K562 (cell line): ENCODE data around the gene MAN1A1. TPM values are rescaled to one million over a fixed set of nuclear protein-coding genes. Genes with fewer than 3 reads are reported as not detected.

Source experiments
- CREB1 ChIP-seq, 2 experiments: sonication (generic) in 1 of 2; formaldehyde crosslinking in 1 of 2; IDR thresholded peaks; 2 replicates each; pipeline versions ENCODE4 v1.6.1 to v1.8.0; 2012 to 2022; ENCODE audit warnings: inconsistent platforms in 1 of 2, mild to moderate bottlenecking in 1 of 2, missing genetic modification reagents in 1 of 2, moderate library complexity in 1 of 2
- CREM ChIP-seq: IDR thresholded peaks from 2 replicates; pipeline ENCODE4 v1.6.1; 2014; ENCODE audit warnings: antibody characterized with exemption, low read depth
- EP300 ChIP-seq: IDR thresholded peaks from 2 replicates; pipeline ENCODE4 v1.6.1; 2012; ENCODE audit warnings: low read length, improper control_type of control experiment
- ESRRB ChIP-seq: fragments of 250-450 bp; sonication (Bioruptor Pico); IDR thresholded peaks from 2 replicates; pipeline ENCODE4 v1.5.0; 2020; ENCODE audit warnings: mild to moderate bottlenecking, moderate library complexity, borderline replicate concordance
- FOXP1 ChIP-seq: sonication (generic); formaldehyde crosslinking; IDR thresholded peaks from 2 replicates; pipeline ENCODE4 v1.8.0; 2022; ENCODE audit warnings: mild to moderate bottlenecking, missing genetic modification reagents
- KAT8 ChIP-seq: fragments of 450-650 bp; IDR thresholded peaks from 2 replicates; pipeline ENCODE4 v1.6.1; 2016; ENCODE audit warnings: low read depth, mild to moderate bottlenecking
- MED1 ChIP-seq: sonication (generic); formaldehyde crosslinking; IDR thresholded peaks from 2 replicates; pipeline ENCODE4 v1.8.1; 2023; ENCODE audit warnings: missing genetic modification reagents, borderline replicate concordance
- NCOR1 ChIP-seq: fragments of 450-650 bp; IDR thresholded peaks from 2 replicates; pipeline ENCODE4 v1.6.1; 2016; ENCODE audit warnings: mild to moderate bottlenecking, moderate library complexity
- POLR2AphosphoS2 ChIP-seq: IDR thresholded peaks from 2 replicates; pipeline ENCODE4 v1.6.1; 2012; ENCODE audit warnings: low read length, improper control_type of control experiment
- PRPF4 ChIP-seq: fragments of 200-400 bp; formaldehyde crosslinking; IDR thresholded peaks from one replicate; pipeline ENCODE4 v1.6.1; 2017; ENCODE audit warnings: low read length, low read depth, mild to moderate bottlenecking; ENCODE audit not compliant: insufficient read depth, poor library complexity, severe bottlenecking
- TCF7L2 ChIP-seq: fragments of 150-350 bp; IDR thresholded peaks from 2 replicates; pipeline ENCODE4 v1.6.1; 2016; ENCODE audit warnings: low read depth, mild to moderate bottlenecking, low read length, moderate library complexity
- ZBTB7A ChIP-seq: IDR thresholded peaks from 2 replicates; pipeline ENCODE4 v1.6.1; 2011; ENCODE audit warnings: low read depth, mild to moderate bottlenecking, low read length, moderate library complexity, borderline replicate concordance; ENCODE audit not compliant: control insufficient read depth
- ZNF354B ChIP-seq: fragments of 250-450 bp; sonication (Bioruptor Pico); IDR thresholded peaks from 2 replicates; pipeline ENCODE4 v1.4.0; 2020
- ZNF445 ChIP-seq: fragments of 250-450 bp; sonication (Bioruptor Pico); IDR thresholded peaks from 2 replicates; pipeline ENCODE4 v1.4.0; 2020; ENCODE audit warnings: low read depth, mild to moderate bottlenecking, moderate library complexity
- ZNF507 ChIP-seq: conservative IDR thresholded peaks from 2 replicates; pipeline ENCODE4 v1.6.1; 2017; ENCODE audit warnings: missing genetic modification characterization, missing compliant biosample characterization
- ZNF77 ChIP-seq: fragments of 250-450 bp; sonication (Bioruptor Pico); IDR thresholded peaks from 2 replicates; pipeline ENCODE4 v1.5.0; 2020
- polyA plus RNA-seq, 8 experiments: library from polyadenylated mRNA; depleted of rRNA in 4 of 8; stranded (reverse) in 5 of 8; unstranded in 3 of 8; fragments of >200 nt; fragmentation: Nextera tagmentation in 2 of 8; fragmentation: Illumina TruSeq in 1 of 8; extraction: Ambion mirVana in 2 of 8; extraction: Trizol in 1 of 8; gene quantifications; 2 replicates each; pipeline versions ENCODE4 v1.2.1 to v1.2.3, GENCODE V29; 2011 to 2014; ENCODE audit warnings: inconsistent platforms in 1 of 8, missing spikeins in 1 of 8
- total RNA-seq, 7 experiments: library from RNA; depleted of rRNA in 6 of 7; stranded (reverse); fragments of >200 nt in 6 of 7; fragmentation: Illumina TruSeq in 2 of 7; extraction: Trizol in 2 of 7; gene quantifications; 2 replicates each; pipeline versions ENCODE4 v1.2.1 to v1.2.3, GENCODE V29; 2011 to 2021; ENCODE audit warnings: low replicate concordance in 1 of 7
- TF ChIP-seq, protein P1 (sequence below): fragments of 450-650 bp; IDR thresholded peaks from 2 replicates; pipeline ENCODE4 v1.6.1; 2016; ENCODE audit warnings: mild to moderate bottlenecking
- TF ChIP-seq, protein P2 (sequence below): fragments of 250-450 bp; sonication (Bioruptor Pico); IDR thresholded peaks from 2 replicates; pipeline ENCODE4 v1.8.0; 2021; ENCODE audit warnings: borderline replicate concordance, mild to moderate bottlenecking, moderate library complexity; ENCODE audit not compliant: poor library complexity, severe bottlenecking
- TF ChIP-seq, protein P3 (sequence below): sonication (generic); formaldehyde crosslinking; IDR thresholded peaks from 2 replicates; pipeline ENCODE4 v1.8.1; 2023; ENCODE audit warnings: mild to moderate bottlenecking, missing genetic modification reagents, moderate library complexity
- TF ChIP-seq, protein P4 (sequence below): fragments of 250-450 bp; sonication (Bioruptor Pico); IDR thresholded peaks from 2 replicates; pipeline ENCODE4 v1.4.0; 2020; ENCODE audit warnings: mild to moderate bottlenecking, moderate library complexity, borderline replicate concordance

The MAN1A1 gene
- total and polyA plus RNA-seq, 9 of the 15 experiments (the other 6 are each of a cell fraction or from before 2014, with no cell fraction given): 24.5 to 78.4 (median 59.7) TPM

DNA sequence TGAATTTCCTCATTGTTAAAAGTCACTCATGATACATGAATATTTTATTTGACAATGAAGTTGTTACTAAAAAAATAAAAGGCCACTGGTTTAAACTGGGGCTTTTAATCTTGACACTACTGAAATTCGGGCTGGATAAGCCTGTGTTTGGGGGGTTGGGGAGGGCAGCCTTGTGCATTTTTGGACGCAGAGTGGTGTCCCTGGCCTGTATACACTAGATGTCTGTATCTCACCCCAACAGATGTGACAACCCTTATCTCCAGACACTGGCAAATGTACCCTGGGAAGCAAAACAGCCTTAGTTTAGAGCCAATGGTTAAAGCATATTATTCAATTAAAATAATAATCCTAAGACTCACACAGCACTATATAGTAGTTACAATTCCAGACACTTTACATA lies 24.8 kb downstream of the MAN1A1 start (continued):
- TF ChIP-seq, protein P1, sequence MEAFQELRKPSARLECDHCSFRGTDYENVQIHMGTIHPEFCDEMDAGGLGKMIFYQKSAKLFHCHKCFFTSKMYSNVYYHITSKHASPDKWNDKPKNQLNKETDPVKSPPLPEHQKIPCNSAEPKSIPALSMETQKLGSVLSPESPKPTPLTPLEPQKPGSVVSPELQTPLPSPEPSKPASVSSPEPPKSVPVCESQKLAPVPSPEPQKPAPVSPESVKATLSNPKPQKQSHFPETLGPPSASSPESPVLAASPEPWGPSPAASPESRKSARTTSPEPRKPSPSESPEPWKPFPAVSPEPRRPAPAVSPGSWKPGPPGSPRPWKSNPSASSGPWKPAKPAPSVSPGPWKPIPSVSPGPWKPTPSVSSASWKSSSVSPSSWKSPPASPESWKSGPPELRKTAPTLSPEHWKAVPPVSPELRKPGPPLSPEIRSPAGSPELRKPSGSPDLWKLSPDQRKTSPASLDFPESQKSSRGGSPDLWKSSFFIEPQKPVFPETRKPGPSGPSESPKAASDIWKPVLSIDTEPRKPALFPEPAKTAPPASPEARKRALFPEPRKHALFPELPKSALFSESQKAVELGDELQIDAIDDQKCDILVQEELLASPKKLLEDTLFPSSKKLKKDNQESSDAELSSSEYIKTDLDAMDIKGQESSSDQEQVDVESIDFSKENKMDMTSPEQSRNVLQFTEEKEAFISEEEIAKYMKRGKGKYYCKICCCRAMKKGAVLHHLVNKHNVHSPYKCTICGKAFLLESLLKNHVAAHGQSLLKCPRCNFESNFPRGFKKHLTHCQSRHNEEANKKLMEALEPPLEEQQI: peak; percentile 74; the same call in 1 of the 2 replicates
- TF ChIP-seq, protein P2, sequence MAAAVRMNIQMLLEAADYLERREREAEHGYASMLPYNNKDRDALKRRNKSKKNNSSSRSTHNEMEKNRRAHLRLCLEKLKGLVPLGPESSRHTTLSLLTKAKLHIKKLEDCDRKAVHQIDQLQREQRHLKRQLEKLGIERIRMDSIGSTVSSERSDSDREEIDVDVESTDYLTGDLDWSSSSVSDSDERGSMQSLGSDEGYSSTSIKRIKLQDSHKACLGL: no peak
- TF ChIP-seq ZNF507 (tag) (no peak), CREM (peak; percentile 69), ESRRB (CRISPR knock-in tag) (no peak), TCF7L2 (no peak), CREB1 (IDR thresholded peaks at IDR 0.05) (peak; percentile 68; the same call in 1 of the 2 replicates), CREB1 (CRISPR knock-in tag; IDR thresholded peaks at IDR 0.05) (no peak), NCOR1 (peak; percentile 98), ZBTB7A (no peak; the same call in 1 of the 2 replicates), KAT8 (no peak), MED1 (no peak), POLR2AphosphoS2 (no peak; the same call in 1 of the 2 replicates), ZNF77 (CRISPR knock-in tag) (no peak), FOXP1 (CRISPR knock-in tag) (no peak), EP300 (peak; percentile 96), ZNF354B (no peak), ZNF445 (CRISPR knock-in tag) (no peak), PRPF4 (no peak)
- TF ChIP-seq, protein P3, sequence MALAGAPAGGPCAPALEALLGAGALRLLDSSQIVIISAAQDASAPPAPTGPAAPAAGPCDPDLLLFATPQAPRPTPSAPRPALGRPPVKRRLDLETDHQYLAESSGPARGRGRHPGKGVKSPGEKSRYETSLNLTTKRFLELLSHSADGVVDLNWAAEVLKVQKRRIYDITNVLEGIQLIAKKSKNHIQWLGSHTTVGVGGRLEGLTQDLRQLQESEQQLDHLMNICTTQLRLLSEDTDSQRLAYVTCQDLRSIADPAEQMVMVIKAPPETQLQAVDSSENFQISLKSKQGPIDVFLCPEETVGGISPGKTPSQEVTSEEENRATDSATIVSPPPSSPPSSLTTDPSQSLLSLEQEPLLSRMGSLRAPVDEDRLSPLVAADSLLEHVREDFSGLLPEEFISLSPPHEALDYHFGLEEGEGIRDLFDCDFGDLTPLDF (CRISPR knock-in tag): no peak
- TF ChIP-seq, protein P4, sequence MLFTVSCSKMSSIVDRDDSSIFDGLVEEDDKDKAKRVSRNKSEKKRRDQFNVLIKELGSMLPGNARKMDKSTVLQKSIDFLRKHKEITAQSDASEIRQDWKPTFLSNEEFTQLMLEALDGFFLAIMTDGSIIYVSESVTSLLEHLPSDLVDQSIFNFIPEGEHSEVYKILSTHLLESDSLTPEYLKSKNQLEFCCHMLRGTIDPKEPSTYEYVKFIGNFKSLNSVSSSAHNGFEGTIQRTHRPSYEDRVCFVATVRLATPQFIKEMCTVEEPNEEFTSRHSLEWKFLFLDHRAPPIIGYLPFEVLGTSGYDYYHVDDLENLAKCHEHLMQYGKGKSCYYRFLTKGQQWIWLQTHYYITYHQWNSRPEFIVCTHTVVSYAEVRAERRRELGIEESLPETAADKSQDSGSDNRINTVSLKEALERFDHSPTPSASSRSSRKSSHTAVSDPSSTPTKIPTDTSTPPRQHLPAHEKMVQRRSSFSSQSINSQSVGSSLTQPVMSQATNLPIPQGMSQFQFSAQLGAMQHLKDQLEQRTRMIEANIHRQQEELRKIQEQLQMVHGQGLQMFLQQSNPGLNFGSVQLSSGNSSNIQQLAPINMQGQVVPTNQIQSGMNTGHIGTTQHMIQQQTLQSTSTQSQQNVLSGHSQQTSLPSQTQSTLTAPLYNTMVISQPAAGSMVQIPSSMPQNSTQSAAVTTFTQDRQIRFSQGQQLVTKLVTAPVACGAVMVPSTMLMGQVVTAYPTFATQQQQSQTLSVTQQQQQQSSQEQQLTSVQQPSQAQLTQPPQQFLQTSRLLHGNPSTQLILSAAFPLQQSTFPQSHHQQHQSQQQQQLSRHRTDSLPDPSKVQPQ (CRISPR knock-in tag): no peak
